Measurements from ENCODE around the gene LAMC3.

GRCh38 chr9:131028221-131028884 is 19.4 kb downstream of the LAMC3 start:
- TF ChIP-seq, protein P1, sequence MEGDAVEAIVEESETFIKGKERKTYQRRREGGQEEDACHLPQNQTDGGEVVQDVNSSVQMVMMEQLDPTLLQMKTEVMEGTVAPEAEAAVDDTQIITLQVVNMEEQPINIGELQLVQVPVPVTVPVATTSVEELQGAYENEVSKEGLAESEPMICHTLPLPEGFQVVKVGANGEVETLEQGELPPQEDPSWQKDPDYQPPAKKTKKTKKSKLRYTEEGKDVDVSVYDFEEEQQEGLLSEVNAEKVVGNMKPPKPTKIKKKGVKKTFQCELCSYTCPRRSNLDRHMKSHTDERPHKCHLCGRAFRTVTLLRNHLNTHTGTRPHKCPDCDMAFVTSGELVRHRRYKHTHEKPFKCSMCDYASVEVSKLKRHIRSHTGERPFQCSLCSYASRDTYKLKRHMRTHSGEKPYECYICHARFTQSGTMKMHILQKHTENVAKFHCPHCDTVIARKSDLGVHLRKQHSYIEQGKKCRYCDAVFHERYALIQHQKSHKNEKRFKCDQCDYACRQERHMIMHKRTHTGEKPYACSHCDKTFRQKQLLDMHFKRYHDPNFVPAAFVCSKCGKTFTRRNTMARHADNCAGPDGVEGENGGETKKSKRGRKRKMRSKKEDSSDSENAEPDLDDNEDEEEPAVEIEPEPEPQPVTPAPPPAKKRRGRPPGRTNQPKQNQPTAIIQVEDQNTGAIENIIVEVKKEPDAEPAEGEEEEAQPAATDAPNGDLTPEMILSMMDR (IDR thresholded peaks at IDR 0.05), result no peak
- TF ChIP-seq POLR2A (IDR thresholded peaks at IDR 0.05) (no peak), POLR2AphosphoS5 (IDR thresholded peaks at IDR 0.05) (no peak)
